HepG2 (cell line): Measurements from ENCODE around the gene CALML4. TPM values are rescaled to one million over a fixed set of nuclear protein-coding genes. Genes with fewer than 3 reads are reported as not detected.

Experiments
- ARID3A ChIP-seq: IDR thresholded peaks from 2 replicates; pipeline ENCODE4 v1.6.1; 2012; ENCODE audit warnings: low read depth, low read length, improper control_type of control experiment
- ATF7 ChIP-seq, 2 experiments: fragments of 450-650 bp in 1 of 2; sonication (generic) in 1 of 2; formaldehyde crosslinking in 1 of 2; IDR thresholded peaks; 2 replicates each; pipeline versions ENCODE4 v1.4.0 to v1.6.1; 2016 to 2020; ENCODE audit warnings: antibody characterized with exemption in 1 of 2, mild to moderate bottlenecking in 1 of 2, missing genetic modification reagents in 1 of 2
- GATAD2A ChIP-seq: IDR thresholded peaks from 2 replicates; pipeline ENCODE4 v1.6.1; 2016
- HNRNPH1 ChIP-seq: fragments of 200-400 bp; formaldehyde crosslinking; optimal IDR thresholded peaks from 2 replicates; pipeline ENCODE3; 2017; ENCODE audit warnings: mild to moderate bottlenecking, low read depth, low read length
- IRX3 ChIP-seq: sonication (generic); formaldehyde crosslinking; IDR thresholded peaks from 2 replicates; pipeline ENCODE4 v1.8.1; 2023; ENCODE audit warnings: mild to moderate bottlenecking, low read depth, missing genetic modification reagents, borderline replicate concordance
- ISX ChIP-seq: sonication (generic); formaldehyde crosslinking; conservative IDR thresholded peaks from 2 replicates; pipeline ENCODE4 v1.5.0; 2020; ENCODE audit warnings: missing genetic modification reagents
- KMT2B ChIP-seq: IDR thresholded peaks from 2 replicates; pipeline ENCODE4 v1.6.1; 2016; ENCODE audit warnings: missing genetic modification reagents, missing compliant biosample characterization
- NFE2L2 ChIP-seq: fragments of 150-350 bp; IDR thresholded peaks from 2 replicates; pipeline ENCODE4 v1.6.1; 2014; ENCODE audit warnings: low read length
- RXRB ChIP-seq: IDR thresholded peaks from 2 replicates; pipeline ENCODE4 v1.6.1; 2016; ENCODE audit warnings: borderline replicate concordance, missing genetic modification reagents, missing compliant biosample characterization
- SKIL ChIP-seq: sonication (generic); formaldehyde crosslinking; IDR thresholded peaks from 2 replicates; pipeline ENCODE4 v1.8.0; 2022; ENCODE audit warnings: missing genetic modification reagents, mild to moderate bottlenecking, moderate library complexity, borderline replicate concordance
- SMAD3 ChIP-seq: sonication (generic); formaldehyde crosslinking; IDR thresholded peaks from 2 replicates; pipeline ENCODE4 v1.4.0; 2020; ENCODE audit warnings: missing genetic modification reagents
- SMC3 ChIP-seq: IDR thresholded peaks from 2 replicates; pipeline ENCODE4 v1.6.1; 2011; ENCODE audit warnings: low read length, improper control_type of control experiment
- SPEN ChIP-seq: sonication (generic); formaldehyde crosslinking; IDR thresholded peaks from 2 replicates; pipeline ENCODE4 v1.5.1; 2020; ENCODE audit warnings: low read depth, mild to moderate bottlenecking, missing genetic modification reagents
- STAG1 ChIP-seq: sonication (generic); formaldehyde crosslinking; IDR thresholded peaks from 2 replicates; pipeline ENCODE4 v1.4.0; 2020; ENCODE audit warnings: missing genetic modification reagents
- ZBTB20 ChIP-seq: sonication (generic); formaldehyde crosslinking; IDR thresholded peaks from 2 replicates; pipeline ENCODE4 v1.8.1; 2023; ENCODE audit warnings: missing genetic modification reagents, low read depth, mild to moderate bottlenecking, borderline replicate concordance
- ZNF296 ChIP-seq: sonication (generic); formaldehyde crosslinking; conservative IDR thresholded peaks from 2 replicates; pipeline ENCODE4 v1.5.0; 2020; ENCODE audit warnings: mild to moderate bottlenecking, missing genetic modification reagents
- ZNF407 ChIP-seq: sonication (generic); formaldehyde crosslinking; IDR thresholded peaks from one replicate; pipeline ENCODE4 v1.5.1; 2020; ENCODE audit warnings: mild to moderate bottlenecking, missing genetic modification reagents; ENCODE audit errors: not compliant biosample characterization
- ZNF558 ChIP-seq: sonication (generic); formaldehyde crosslinking; IDR thresholded peaks from 2 replicates; pipeline ENCODE4 v1.9.0; 2022; ENCODE audit warnings: mild to moderate bottlenecking, missing genetic modification reagents, borderline replicate concordance
- polyA plus RNA-seq, 8 experiments: library from polyadenylated mRNA; depleted of rRNA in 3 of 8; stranded (reverse) in 7 of 8; unstranded in 1 of 8; fragments of >200 nt; fragmentation: Illumina TruSeq in 4 of 8; extraction: Trizol in 4 of 8; gene quantifications; 2 replicates each; pipeline versions ENCODE4 v1.2.1 to v1.2.3, GENCODE V29; 2011 to 2016; ENCODE audit warnings: low read depth in 4 of 8, missing spikeins in 1 of 8, mixed read lengths in 1 of 8; ENCODE audit not compliant: insufficient read depth in 1 of 8
- total RNA-seq, 5 experiments: library from RNA; depleted of rRNA; stranded (reverse); fragments of >200 nt; fragmentation: Illumina TruSeq; extraction: Trizol; gene quantifications; 2 replicates each; pipeline ENCODE4 v1.2.3, GENCODE V29; 2016; ENCODE audit warnings: low read depth in 1 of 5

CALML4 gene
- total and polyA plus RNA-seq, 2 of the 13 experiments (the other 11 are each of a cell fraction or from before 2014, with no cell fraction given) = 3.6 to 8.7 TPM

- TF ChIP-seq SKIL (CRISPR knock-in tag) (no peak), HNRNPH1 (no peak), ZNF558 (CRISPR knock-in tag) (no peak), STAG1 (peak; percentile 88), GATAD2A (0 out of 2 replicates have a peak, but pooled peaks have one; percentile 28), RXRB (no peak), SMC3 (peak; percentile 85), NFE2L2 (no peak), ATF7 (IDR thresholded peaks at IDR 0.05) (no peak), ATF7 (CRISPR knock-in tag; IDR thresholded peaks at IDR 0.05) (no peak), ARID3A (0 out of 2 replicates have a peak, but pooled peaks have one; percentile 18), ZNF407 (CRISPR knock-in tag) (no peak), SPEN (CRISPR knock-in tag) (no peak), ZNF296 (no peak), ZBTB20 (no peak), IRX3 (CRISPR knock-in tag) (no peak), ISX (CRISPR knock-in tag) (no peak), KMT2B (CRISPR knock-in tag) (no peak), SMAD3 (CRISPR knock-in tag) (0 out of 2 replicates have a peak, but pooled peaks have one; percentile 61)
Measured at GRCh38 chr15:68252925-68253534, 47.9 kb upstream of the CALML4 start (continued).
